HL-60 (cell line): Measurements from ENCODE around the gene TAL2.

Experiments used
- CTCF ChIP-seq: IDR thresholded peaks from one replicate; pipeline ENCODE4 v1.5.1; 2011; ENCODE audit warnings: low read length, control low read depth, inconsistent platforms; ENCODE audit not compliant: insufficient read depth
- SPI1 ChIP-seq: IDR thresholded peaks from 2 replicates; pipeline ENCODE4 v1.6.1; 2012; ENCODE audit warnings: low read depth, mild to moderate bottlenecking, borderline replicate concordance

DNA sequence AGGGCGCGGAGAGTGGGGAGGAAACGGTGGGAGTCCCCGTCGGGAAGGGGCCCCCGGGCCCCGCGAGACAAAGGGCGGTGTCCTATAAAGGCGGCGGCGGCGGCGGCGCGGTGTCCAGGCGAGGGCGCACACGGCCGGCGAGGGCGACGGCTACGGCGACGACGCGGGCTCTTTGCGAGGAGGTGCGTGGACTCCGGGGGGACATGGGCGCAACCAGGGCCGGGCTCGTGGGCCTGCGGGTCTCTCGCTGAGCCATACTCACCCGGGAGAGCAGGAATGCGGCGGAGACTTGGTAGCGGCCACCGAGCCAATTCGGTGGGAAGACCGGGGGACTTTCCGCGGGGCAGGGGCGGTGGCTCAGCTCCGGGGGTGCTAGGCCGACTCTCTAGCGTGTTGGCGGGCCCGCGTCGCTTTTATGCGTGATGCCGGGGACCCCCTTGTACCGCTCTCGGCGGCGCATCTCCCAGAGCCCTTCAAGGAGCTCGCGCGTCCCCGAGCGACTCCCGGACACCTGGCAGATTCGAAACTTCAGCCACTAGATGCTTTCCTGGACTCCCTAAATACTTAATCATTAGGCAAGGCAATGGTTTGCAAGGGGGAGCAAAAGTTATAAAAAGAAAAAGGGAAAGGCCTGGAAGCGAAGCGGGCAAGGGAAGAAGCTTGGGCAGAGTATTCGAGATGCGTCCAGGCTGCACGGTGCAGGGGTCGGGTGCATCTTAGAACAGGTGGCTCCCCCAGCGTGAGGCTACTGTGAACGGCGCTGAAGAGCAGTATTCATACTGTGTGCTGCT lies 5.9 kb upstream of the TAL2 start:
- TF ChIP-seq CTCF (no peak), SPI1 (no peak)
